ENCODE data around the gene GALP. TPM values are rescaled to one million over a fixed set of nuclear protein-coding genes. Genes with fewer than 3 reads are reported as not detected.
"Not testable (repeated sequence)": the region's sequence is repeated elsewhere in the genome, so short reads cannot be mapped to it uniquely, and the experiment has no call there.

The GALP gene
- total RNA-seq, 6 experiments from 2014 or later: 0.42 to 0.46 TPM; not detected in 4

GRCh38 chr19:56146904-56147303 lies 28.9 kb upstream of the GALP start:
- ATAC-seq (no peak), DNase-seq (no peak)
- 95% methylated on average over 8 of the region's 31 CpGs for WGBS (ENCODE audit: insufficient coverage, low coverage, low lambda C conversion rate, missing lambda C conversion rate)
- TF ChIP-seq POLR2A (IDR thresholded peaks at IDR 0.05) (no peak), CTCF (IDR thresholded peaks at IDR 0.05) (no peak)
- Histone ChIP-seq H3K27ac (no peak overlapping the region), H3K9me3 (no peaks in the 10 kb centered on the region), H3K27me3 (no peaks in the 10 kb centered on the region), H3K4me3 (no peak overlapping the region), H3K36me3 (peaks cover 0 to 22% (median 2%) of the 10 kb centered on the region in 4 donors), H3K4me1 (peaks cover 0 to 40% (median 20%) of the 10 kb centered on the region in 4 donors)
- intact Hi-C loops (cut with DNase I): no loop called here

GRCh38 chr19:56147307-56147706 lies 28.5 kb upstream of the GALP start:
- Histone ChIP-seq H3K4me3 (no peak overlapping the region), H3K36me3 (peaks cover 0 to 22% (median 2%) of the 10 kb centered on the region in 4 donors), H3K27me3 (no peaks in the 10 kb centered on the region), H3K9me3 (no peaks in the 10 kb centered on the region), H3K27ac (no peak overlapping the region), H3K4me1 (peaks cover 0 to 39% (median 19%) of the 10 kb centered on the region in 4 donors)
- TF ChIP-seq POLR2A (IDR thresholded peaks at IDR 0.05) (no peak), CTCF (IDR thresholded peaks at IDR 0.05) (no peak)
- DNase-seq (no peak), ATAC-seq (no peak)
- 100% methylated on average over 2 of the region's 22 CpGs for WGBS (ENCODE audit: insufficient coverage, low coverage, low lambda C conversion rate, missing lambda C conversion rate)
- intact Hi-C loops (cut with DNase I): no loop called here

- no peak for DNase-seq
- no peak for ATAC-seq
- Histone ChIP-seq H3K27me3 (no peaks in the 10 kb centered on the region), H3K36me3 (peaks cover 0 to 22% (median 2%) of the 10 kb centered on the region in 4 donors), H3K27ac (no peak overlapping the region), H3K4me1 (peaks cover 0 to 31% (median 15%) of the 10 kb centered on the region in 4 donors), H3K9me3 (no peaks in the 10 kb centered on the region), H3K4me3 (no peak overlapping the region)
- 94% methylated on average over 6 of the region's 15 CpGs for WGBS (ENCODE audit: insufficient coverage, low coverage, low lambda C conversion rate, missing lambda C conversion rate)
- intact Hi-C loops (cut with DNase I): no loop called here
- TF ChIP-seq POLR2A (IDR thresholded peaks at IDR 0.05) (no peak), CTCF (IDR thresholded peaks at IDR 0.05) (no peak)
Observed at GRCh38 chr19:56148096-56148495, 27.7 kb upstream of the GALP start.

GRCh38 chr19:56148955-56149655 lies 26.7 kb upstream of the GALP start:
- DNase-seq; ATAC-seq; H3K9me3 ChIP-seq; H3K27ac ChIP-seq; H3K4me3 ChIP-seq; intact Hi-C loops (cut with DNase I); H3K27me3 ChIP-seq: not testable (repeated sequence)
- Histone ChIP-seq H3K36me3 (peaks cover 0 to 22% (median 3%) of the 10 kb centered on the region in 4 donors), H3K4me1 (peaks cover 0 to 21% (median 10%) of the 10 kb centered on the region in 4 donors)
- WGBS (ENCODE audit: insufficient coverage, low coverage, low lambda C conversion rate, missing lambda C conversion rate): 99% methylated on average over 10 of the region's 12 CpGs

- ATAC-seq (no peak), DNase-seq (no peak)
- Histone ChIP-seq H3K36me3 (peaks cover 0 to 24% (median 3%) of the 10 kb centered on the region in 4 donors), H3K9me3 (no peaks in the 10 kb centered on the region), H3K4me3 (no peak overlapping the region), H3K27me3 (no peaks in the 10 kb centered on the region), H3K4me1 (peaks cover 0 to 16% (median 8%) of the 10 kb centered on the region in 4 donors), H3K27ac (no peak overlapping the region)
- 95% methylated on average over 3 of the region's 5 CpGs for WGBS (ENCODE audit: insufficient coverage, low coverage, low lambda C conversion rate, missing lambda C conversion rate)
- intact Hi-C loops (cut with DNase I): no loop called here
- TF ChIP-seq POLR2A (IDR thresholded peaks at IDR 0.05) (no peak), CTCF (IDR thresholded peaks at IDR 0.05) (no peak)
Observed at GRCh38 chr19:56149656-56150038, 26.2 kb upstream of the GALP start.

Measured in right lobe of liver (tissue), 6 donors.